GM12864 (cell line): ENCODE results near the gene THAP10.

Experiments used
- DNase-seq: peaks from one replicate; pipeline ENCODE4 v3.0.0-alpha.2; 2011; ENCODE audit warnings: low read depth
- H3K4me3 ChIP-seq: 2 replicates; pipeline ENCODE4 v1.5.1; 2011; ENCODE audit warnings: mild to moderate bottlenecking, low read depth, low read length, control low read depth
- CTCF ChIP-seq: IDR thresholded peaks from 2 replicates; pipeline ENCODE4 v1.5.1; 2011; ENCODE audit warnings: low read depth, mild to moderate bottlenecking, moderate library complexity, low read length, control low read depth, inconsistent platforms; ENCODE audit errors: missing control alignments

Gene THAP10

GRCh38 chr15:70910958-70911357, 18.7 kb upstream of the THAP10 start:
- TF ChIP-seq CTCF, result no peak
- no peak for DNase-seq
- H3K4me3 ChIP-seq, result no peak overlapping the region

GRCh38 chr15:70907784-70908471, 15.7 kb upstream of the THAP10 start:
- no peak for DNase-seq
- TF ChIP-seq CTCF, result peak; percentile 40
- no peak overlapping the region for H3K4me3 ChIP-seq

- H3K4me3 ChIP-seq, result no peak overlapping the region
- no peak for DNase-seq
- no peak for TF ChIP-seq CTCF
Observed at GRCh38 chr15:70906842-70907241, 14.6 kb upstream of the THAP10 start.

GRCh38 chr15:70902107-70902506, 9.9 kb upstream of the THAP10 start:
- no peak overlapping the region for H3K4me3 ChIP-seq
- DNase-seq, result no peak
- no peak for TF ChIP-seq CTCF

GRCh38 chr15:70892912-70893560, 803 bp upstream of the THAP10 start:
- peak overlapping the region; percentile 66 for H3K4me3 ChIP-seq
- no peak for DNase-seq
- TF ChIP-seq CTCF, result peak; percentile 38

GRCh38 chr15:70882361-70882760, 9.9 kb downstream of the THAP10 start:
- DNase-seq, result no peak
- H3K4me3 ChIP-seq, result no peak overlapping the region
- TF ChIP-seq CTCF, result no peak

GRCh38 chr15:70880781-70881180, 11.5 kb downstream of the THAP10 start:
- no peak overlapping the region for H3K4me3 ChIP-seq
- TF ChIP-seq CTCF, result no peak

More at GRCh38 chr15:70880781-70881180, 11.5 kb downstream of the THAP10 start:
- DNase-seq, result no peak
